Nasal cavity respiratory epithelium epithelial cell of viscerocranial mucosa (primary cell): Measurements from ENCODE around the gene FGA. TPM values are rescaled to one million over a fixed set of nuclear protein-coding genes. Genes with fewer than 3 reads are reported as not detected.

Experiments
- total RNA-seq: library from RNA; depleted of rRNA; stranded (reverse); fragments of >200 nt; gene quantifications from 2 replicates; pipeline ENCODE4 v1.2.3, GENCODE V29; 2014

The FGA gene
- total RNA-seq: not detected in 2 replicates

GRCh38 chr4:154590329-154591006 is at the start of gene FGA:
Gene FGA (minus strand): TSS chr4:154590742. CDS start chr4:154590687, 55 bp downstream.

GRCh38 chr4:154612472-154613414 is 22.2 kb upstream of the FGA start, which contains the start of gene FGG:
Gene FGG (minus strand): TSS chr4:154612656. CDS start chr4:154612609, 47 bp downstream.

GRCh38 chr4:154562697-154563254 is 27.8 kb downstream of the FGA start, which contains the start of gene FGB:
Gene FGB (plus strand): TSS chr4:154563011. CDS start chr4:154563019, 8 bp downstream.

GRCh38 chr4:154549894-154550790 is 40.4 kb downstream of the FGA start, which contains the start of gene PLRG1:
Gene PLRG1 (minus strand): TSS chr4:154550400. CDS start chr4:154550308, 92 bp downstream.

Other genes with a start within 250 kb of the FGA start
- gene DCHS2, start 98.9 kb downstream of the FGA start, total RNA-seq: under 0.01 and 0.07 TPM in 2 replicates
- gene PLRG1, start 40.3 kb downstream of the FGA start, total RNA-seq: 87.8 and 154 TPM in 2 replicates
- not detected in 2 replicates for gene FGB, start 27.7 kb downstream of the FGA start, total RNA-seq
- gene FGG, start 21.9 kb upstream of the FGA start, total RNA-seq: under 0.01 TPM in 1 of 2 replicates, not detected in the other
- 3.1 and 18.8 TPM in 2 replicates for gene LRAT, start 153.3 kb upstream of the FGA start, total RNA-seq
- gene RBM46, start 190.5 kb upstream of the FGA start, total RNA-seq: 0.07 and 0.34 TPM in 2 replicates